CD4-positive, alpha-beta T cell (primary cell): ENCODE measurements around the gene CCDC102A. TPM values are rescaled to one million over a fixed set of nuclear protein-coding genes. Genes with fewer than 3 reads are reported as not detected.

Experiments used
- ATAC-seq: fragments of 200-7000 bp; cut with Tn5 transposase; one replicate; pipeline ENCODE4 v1.10.0; 2022; ENCODE audit warnings: mild to moderate bottlenecking; ENCODE audit not compliant: poor library complexity
- CTCF ChIA-PET: fragments of 350-600 bp; sonication (Branson Sonifier 250); formaldehyde crosslinking; loops from one replicate; lab custom pipeline; 2021; ENCODE audit warnings: antibody characterized with exemption, inconsistent platforms; lab: Charles Lee
- POLR2A ChIA-PET: fragments of 350-600 bp; sonication (Branson Sonifier 250); formaldehyde crosslinking; loops from one replicate; lab custom pipeline; 2021; ENCODE audit warnings: antibody characterized with exemption, inconsistent platforms; lab: Charles Lee
- DNase-seq, 14 experiments: peaks; one replicate each; pipeline ENCODE4 v3.0.0-alpha.2; 2013 to 2020; ENCODE audit warnings: mixed read lengths in 2 of 14
- H3K27ac ChIP-seq, 2 donors: one replicate each; pipeline versions ENCODE4 v1.5.1 to v1.7.0; 2013; ENCODE audit warnings: low read length in 2 of 2, low read depth in 1 of 2, mild to moderate bottlenecking in 1 of 2
- H3K27me3 ChIP-seq, 2 experiments: 1 replicate in 1 of 2; 2 replicates in 1 of 2; pipeline versions ENCODE4 v1.6.1 to v1.7.0; 2013; ENCODE audit warnings: low read length in 2 of 2, control low read depth in 1 of 2, mild to moderate bottlenecking in 1 of 2, moderate library complexity in 1 of 2; ENCODE audit not compliant: insufficient read depth in 2 of 2, control insufficient read depth in 1 of 2
- H3K36me3 ChIP-seq: one replicate; pipeline ENCODE4 v1.6.1; 2013; ENCODE audit warnings: low read length, control low read depth; ENCODE audit not compliant: insufficient read depth
- H3K4me1 ChIP-seq: one replicate; pipeline ENCODE4 v1.6.1; 2013; ENCODE audit warnings: low read length, control low read depth; ENCODE audit not compliant: insufficient read depth
- H3K4me3 ChIP-seq: one replicate; pipeline ENCODE4 v1.5.1; 2013; ENCODE audit warnings: mild to moderate bottlenecking, low read length, moderate library complexity
- H3K9me3 ChIP-seq, 2 experiments: 1 replicate in 1 of 2; 2 replicates in 1 of 2; pipeline versions ENCODE4 v1.6.1 to v1.7.0; 2013; ENCODE audit warnings: low read length in 2 of 2, mild to moderate bottlenecking in 2 of 2, control low read depth in 1 of 2, moderate library complexity in 1 of 2; ENCODE audit not compliant: control insufficient read depth in 1 of 2, insufficient read depth in 1 of 2
- H3K27ac Mint-ChIP-seq: one replicate; pipeline ENCODE4 v1.8.0; 2020; ENCODE audit warnings: mixed read lengths
- H3K27me3 Mint-ChIP-seq: one replicate; pipeline ENCODE4 v1.8.0; 2021; ENCODE audit warnings: mixed read lengths
- H3K36me3 Mint-ChIP-seq: one replicate; pipeline ENCODE4 v1.8.0; 2021; ENCODE audit warnings: low read depth, mixed read lengths
- H3K4me1 Mint-ChIP-seq: one replicate; pipeline ENCODE4 v1.8.0; 2021; ENCODE audit warnings: low read depth, mixed read lengths
- H3K4me3 Mint-ChIP-seq: one replicate; pipeline ENCODE4 v1.8.0; 2020; ENCODE audit warnings: mild to moderate bottlenecking, mixed read lengths
- H3K9me3 Mint-ChIP-seq: one replicate; pipeline ENCODE4 v1.8.0; 2020; ENCODE audit warnings: mixed read lengths
- CTCF ChIP-seq: fragments of 200-600 bp; IDR thresholded peaks from one replicate; pipeline ENCODE4 v1.8.0; 2022; ENCODE audit warnings: antibody characterized with exemption, mild to moderate bottlenecking
- intact Hi-C, 2 experiments: fragments of 100-400 bp; cut with DNase I in 1 of 2; cut with micrococcal nuclease in 1 of 2; formaldehyde crosslinking; loops; one replicate each; pipeline versions ENCODE4 v1.15.1 to v1.9.0; 2023 to 2025; cut with DNase I, micrococcal nuclease
- total RNA-seq, 174 experiments: library from RNA in 2 of 174; stranded (reverse) in 2 of 174; gene quantifications; one replicate each; pipeline ENCODE4 v1.2.3 and lab custom pipeline; 2021 to 2026

CCDC102A gene
- total RNA-seq, 2 experiments from 2014 or later = 2.0 TPM

GRCh38 chr16:57486858-57487834, 49.2 kb downstream of the CCDC102A start:
- ATAC-seq (no peak), DNase-seq (no peak)
- Histone ChIP-seq H3K4me3 (peak overlapping the region; percentile 32), H3K4me1 (peaks cover 22% of the 10 kb centered on the region), H3K36me3 (no peaks in the 10 kb centered on the region), H3K27ac (no peak overlapping the region), H3K9me3 (no peaks in the 10 kb centered on the region), H3K27me3 (no peaks in the 10 kb centered on the region)
- Mint-ChIP-seq H3K4me1 (peaks cover 34% of the 10 kb centered on the region), H3K9me3 (no peaks in the 10 kb centered on the region), H3K4me3 (peak overlapping the region; percentile 81), H3K27ac (no peak overlapping the region), H3K27me3 (no peaks in the 10 kb centered on the region), H3K36me3 (no peaks in the 10 kb centered on the region)
- POLR2A ChIA-PET = interaction anchor here (1.2 to 6.4 kb wide), 8 partner anchors 14 to 188 kb away, joined by 3 to 49 read pairs (median 4); partner anchors contain the start of genes CCDC102A and POLR2C
- intact Hi-C loops = loop anchor here (1.0 kb wide), 3 partner anchors 25 to 50 kb away; partner anchors contain the start of genes CCDC102A (in 1 of the 2) and POLR2C (in 1 of the 2)
- TF ChIP-seq CTCF = no peak
- CTCF ChIA-PET = interaction anchor here (0.9 to 4.3 kb wide), 3 partner anchors 24 to 50 kb away, joined by 4 to 22 read pairs (median 8); partner anchors contain the start of genes CCDC102A and POLR2C

GRCh38 chr16:57485916-57486857, 50.2 kb downstream of the CCDC102A start, which contains the start of gene DOK4:
DOK4 (minus strand) TSS chr16:57486493; CDS start chr16:57479507, 6,986 bp downstream.
- no peaks in the 10 kb centered on the region for H3K9me3 Mint-ChIP-seq
- H3K27ac ChIP-seq = no peak within 1 kb of the TSS
- H3K36me3 Mint-ChIP-seq = no peaks in the 10 kb centered on the region
- intact Hi-C loops = loop anchor here (1.0 kb wide), 3 partner anchors 24 to 51 kb away; partner anchors contain the start of genes CCDC102A (in 1 of the 2) and POLR2C (in 1 of the 2)
- TF ChIP-seq CTCF = no peak
- H3K27ac Mint-ChIP-seq = peak within 1 kb of the TSS; percentile 69
- no peaks in the 10 kb centered on the region for H3K27me3 Mint-ChIP-seq
- DNase-seq (peak; percentile 63 to 88 (median 76)), ATAC-seq (peak; percentile 96)
- no peaks in the 10 kb centered on the region for H3K9me3 ChIP-seq
- H3K27me3 ChIP-seq = no peaks in the 10 kb centered on the region
- H3K36me3 ChIP-seq = no peaks in the 10 kb centered on the region
- H3K4me3 Mint-ChIP-seq = peak within 1 kb of the TSS; percentile 89
- peak within 1 kb of the TSS; percentile 76 for H3K4me3 ChIP-seq
- H3K4me1 ChIP-seq = peaks cover 22% of the 10 kb centered on the region
- ChIA-PET CTCF (interaction anchor here (0.7 to 4.3 kb wide), 4 partner anchors 24 to 249 kb away, joined by 3 to 22 read pairs (median 6); partner anchors contain the start of gene POLR2C), POLR2A (interaction anchor here (0.6 to 6.4 kb wide), 8 partner anchors 13 to 187 kb away, joined by 3 to 49 read pairs (median 4); partner anchors contain the start of genes CCDC102A and POLR2C)
- H3K4me1 Mint-ChIP-seq = peaks cover 34% of the 10 kb centered on the region
